OCI-LY1 (cell line): ENCODE results near the gene DCTN2.

Source experiments
- CTCF ChIP-seq: fragments of 200-600 bp; sonication (generic), shearing (Covaris generic); IDR thresholded peaks from 2 replicates; pipeline ENCODE4 v1.5.1; 2017; ENCODE audit warnings: mild to moderate bottlenecking, antibody characterized with exemption, low read length, moderate library complexity, mixed read lengths
- EZH2 ChIP-seq: fragments of 200-600 bp; sonication (generic), shearing (Covaris generic); IDR thresholded peaks from 2 replicates; pipeline ENCODE4 v1.8.0; 2017; ENCODE audit warnings: borderline replicate concordance, mixed run types, mild to moderate bottlenecking, antibody characterized with exemption, low read length, moderate library complexity, mixed read lengths

GRCh38 chr12:57579011-57579410 lies 32.0 kb upstream of the DCTN2 start:
- TF ChIP-seq CTCF (no peak), EZH2 (no peak)
